IPS-15b (cell line): Measurements from ENCODE around the gene UTS2.

Experiments used
- H3K27me3 ChIP-seq: one replicate; pipeline ENCODE4 v1.6.1; 2013; ENCODE audit warnings: low read length; ENCODE audit not compliant: control insufficient read depth, insufficient read depth
- H3K36me3 ChIP-seq: one replicate; pipeline ENCODE4 v1.6.1; 2013; ENCODE audit warnings: low read length; ENCODE audit not compliant: control insufficient read depth, insufficient read depth
- H3K4me1 ChIP-seq: one replicate; pipeline ENCODE4 v1.6.1; 2013; ENCODE audit warnings: mild to moderate bottlenecking, low read length; ENCODE audit not compliant: control insufficient read depth, insufficient read depth
- H3K4me3 ChIP-seq: one replicate; pipeline ENCODE4 v1.5.1; 2013; ENCODE audit warnings: low read depth, low read length
- H3K9ac ChIP-seq: one replicate; pipeline ENCODE4 v1.6.1; 2013; ENCODE audit warnings: low read depth, mild to moderate bottlenecking, low read length
- H3K9me3 ChIP-seq: one replicate; pipeline ENCODE4 v1.6.1; 2013; ENCODE audit warnings: mild to moderate bottlenecking, low read length; ENCODE audit not compliant: control insufficient read depth, insufficient read depth

Gene UTS2

GRCh38 chr1:7879228-7879627, 26.4 kb upstream of the UTS2 start:
- no peak overlapping the region for H3K4me3 ChIP-seq
- H3K9me3 ChIP-seq = no peaks in the 10 kb centered on the region
- H3K36me3 ChIP-seq = no peaks in the 10 kb centered on the region
- no peaks in the 10 kb centered on the region for H3K27me3 ChIP-seq
- no peak overlapping the region for H3K9ac ChIP-seq
- no peaks in the 10 kb centered on the region for H3K4me1 ChIP-seq

- Histone ChIP-seq H3K4me1 (no peaks in the 10 kb centered on the region), H3K9me3 (no peaks in the 10 kb centered on the region), H3K9ac (no peak overlapping the region), H3K36me3 (no peaks in the 10 kb centered on the region), H3K4me3 (no peak overlapping the region), H3K27me3 (no peaks in the 10 kb centered on the region)
Observed at GRCh38 chr1:7878027-7878426, 25.2 kb upstream of the UTS2 start.

- no peaks in the 10 kb centered on the region for H3K9me3 ChIP-seq
- no peak overlapping the region for H3K4me3 ChIP-seq
- no peaks in the 10 kb centered on the region for H3K27me3 ChIP-seq
- H3K9ac ChIP-seq = no peak overlapping the region
- H3K4me1 ChIP-seq = no peaks in the 10 kb centered on the region
- no peaks in the 10 kb centered on the region for H3K36me3 ChIP-seq
Observed at GRCh38 chr1:7873801-7874795, 21.2 kb upstream of the UTS2 start.

- Histone ChIP-seq H3K9me3 (no peaks in the 10 kb centered on the region), H3K36me3 (no peaks in the 10 kb centered on the region), H3K27me3 (no peaks in the 10 kb centered on the region), H3K4me1 (no peaks in the 10 kb centered on the region), H3K4me3 (no peak overlapping the region), H3K9ac (no peak overlapping the region)
Observed at GRCh38 chr1:7871136-7871535, 18.3 kb upstream of the UTS2 start.

- no peak overlapping the region for H3K9ac ChIP-seq
- H3K36me3 ChIP-seq = no peaks in the 10 kb centered on the region
- no peaks in the 10 kb centered on the region for H3K27me3 ChIP-seq
- H3K4me1 ChIP-seq = no peaks in the 10 kb centered on the region
- H3K4me3 ChIP-seq = no peak overlapping the region
- H3K9me3 ChIP-seq = no peaks in the 10 kb centered on the region
Observed at GRCh38 chr1:7869136-7869920, 16.5 kb upstream of the UTS2 start.

- no peaks in the 10 kb centered on the region for H3K27me3 ChIP-seq
- no peak overlapping the region for H3K9ac ChIP-seq
- H3K4me3 ChIP-seq = no peak overlapping the region
- no peaks in the 10 kb centered on the region for H3K4me1 ChIP-seq
- H3K9me3 ChIP-seq = no peaks in the 10 kb centered on the region
- H3K36me3 ChIP-seq = no peaks in the 10 kb centered on the region
Observed at GRCh38 chr1:7868070-7868780, 15.4 kb upstream of the UTS2 start.

- Histone ChIP-seq H3K27me3 (no peaks in the 10 kb centered on the region), H3K4me3 (no peak overlapping the region), H3K36me3 (no peaks in the 10 kb centered on the region), H3K9ac (no peak overlapping the region), H3K9me3 (no peaks in the 10 kb centered on the region), H3K4me1 (no peaks in the 10 kb centered on the region)
Observed at GRCh38 chr1:7865978-7866377, 13.1 kb upstream of the UTS2 start.

GRCh38 chr1:7863756-7864328, 11.0 kb upstream of the UTS2 start:
- Histone ChIP-seq H3K9me3 (no peaks in the 10 kb centered on the region), H3K27me3 (no peaks in the 10 kb centered on the region), H3K36me3 (no peaks in the 10 kb centered on the region), H3K9ac (no peak overlapping the region), H3K4me3 (no peak overlapping the region), H3K4me1 (no peaks in the 10 kb centered on the region)

- no peak overlapping the region for H3K4me3 ChIP-seq
- no peaks in the 10 kb centered on the region for H3K27me3 ChIP-seq
- no peaks in the 10 kb centered on the region for H3K9me3 ChIP-seq
- no peaks in the 10 kb centered on the region for H3K4me1 ChIP-seq
- no peak overlapping the region for H3K9ac ChIP-seq
- H3K36me3 ChIP-seq = no peaks in the 10 kb centered on the region
Observed at GRCh38 chr1:7862211-7863060, 9.6 kb upstream of the UTS2 start.

- Histone ChIP-seq H3K9me3 (no peaks in the 10 kb centered on the region), H3K9ac (no peak overlapping the region), H3K27me3 (no peaks in the 10 kb centered on the region), H3K36me3 (no peaks in the 10 kb centered on the region), H3K4me3 (no peak overlapping the region), H3K4me1 (no peaks in the 10 kb centered on the region)
Observed at GRCh38 chr1:7861452-7861851, 8.6 kb upstream of the UTS2 start.
